ENCODE data around the gene CWC27. TPM values are rescaled to one million over a fixed set of nuclear protein-coding genes. Genes with fewer than 3 reads are reported as not detected.

The CWC27 gene
- total RNA-seq, 1 donor from 2014 or later: 19.2 TPM

GRCh38 chr5:64744914-64745313 lies 23.8 kb upstream of the CWC27 start:
- no peak for DNase-seq (ENCODE audit: extremely low spot score in 2 of 2)
- no peaks in the 10 kb centered on the region for H3K27me3 ChIP-seq
- H3K4me3 ChIP-seq: no peak overlapping the region
- intact Hi-C loops (cut with DNase I): no loop called here
- H3K4me1 ChIP-seq: no peaks in the 10 kb centered on the region
- TF ChIP-seq POLR2AphosphoS5 (IDR thresholded peaks at IDR 0.05; ENCODE audit: insufficient read depth in 1 of 2, low read depth in 1 of 2) (no peak), POLR2A (IDR thresholded peaks at IDR 0.05) (no peak), CTCF (IDR thresholded peaks at IDR 0.05) (no peak)
- H3K9me3 ChIP-seq: no peaks in the 10 kb centered on the region
- no peak overlapping the region for H3K27ac ChIP-seq
- H3K36me3 ChIP-seq: peaks cover 0 to 10% of the 10 kb centered on the region in 2 donors

- Histone ChIP-seq H3K27me3 (no peaks in the 10 kb centered on the region), H3K36me3 (no peaks in the 10 kb centered on the region), H3K4me3 (no peak overlapping the region), H3K4me1 (no peaks in the 10 kb centered on the region), H3K9me3 (no peaks in the 10 kb centered on the region), H3K27ac (no peak overlapping the region)
- intact Hi-C loops (cut with DNase I): no loop called here
- no peak for DNase-seq (ENCODE audit: extremely low spot score in 2 of 2)
- TF ChIP-seq POLR2AphosphoS5 (IDR thresholded peaks at IDR 0.05; ENCODE audit: insufficient read depth in 1 of 2, low read depth in 1 of 2) (no peak), POLR2A (IDR thresholded peaks at IDR 0.05) (no peak), CTCF (IDR thresholded peaks at IDR 0.05) (no peak)
Measured at GRCh38 chr5:64746446-64746845, 22.3 kb upstream of the CWC27 start.

- Histone ChIP-seq H3K4me3 (no peak overlapping the region), H3K27me3 (no peaks in the 10 kb centered on the region), H3K27ac (no peak overlapping the region), H3K36me3 (no peaks in the 10 kb centered on the region), H3K9me3 (no peaks in the 10 kb centered on the region), H3K4me1 (no peaks in the 10 kb centered on the region)
- DNase-seq (ENCODE audit: extremely low spot score in 2 of 2): no peak
- intact Hi-C loops (cut with DNase I): no loop called here
- TF ChIP-seq CTCF (IDR thresholded peaks at IDR 0.05): no peak
- no peak for TF ChIP-seq POLR2AphosphoS5 (IDR thresholded peaks at IDR 0.05; ENCODE audit: insufficient read depth in 1 of 2, low read depth in 1 of 2)
- TF ChIP-seq POLR2A (IDR thresholded peaks at IDR 0.05): no peak
Measured at GRCh38 chr5:64749385-64749784, 19.3 kb upstream of the CWC27 start.

- intact Hi-C loops (cut with DNase I): no loop called here
- peaks cover 6% of the 10 kb centered on the region for H3K4me1 ChIP-seq
- TF ChIP-seq CTCF (IDR thresholded peaks at IDR 0.05) (no peak), POLR2A (IDR thresholded peaks at IDR 0.05) (no peak), POLR2AphosphoS5 (IDR thresholded peaks at IDR 0.05; ENCODE audit: insufficient read depth in 1 of 2, low read depth in 1 of 2) (no peak)
- no peaks in the 10 kb centered on the region for H3K9me3 ChIP-seq
- H3K4me3 ChIP-seq: no peak overlapping the region
- H3K36me3 ChIP-seq: no peaks in the 10 kb centered on the region
- H3K27me3 ChIP-seq: no peaks in the 10 kb centered on the region
- H3K27ac ChIP-seq: no peak overlapping the region
- DNase-seq (ENCODE audit: extremely low spot score in 2 of 2): no peak
Measured at GRCh38 chr5:64754066-64754465, 14.7 kb upstream of the CWC27 start.

GRCh38 chr5:64758901-64759300 lies 9.8 kb upstream of the CWC27 start:
- no peaks in the 10 kb centered on the region for H3K9me3 ChIP-seq
- no peak overlapping the region for H3K27ac ChIP-seq
- no peaks in the 10 kb centered on the region for H3K27me3 ChIP-seq
- H3K4me3 ChIP-seq: no peak overlapping the region
- H3K36me3 ChIP-seq: no peaks in the 10 kb centered on the region
- TF ChIP-seq CTCF (IDR thresholded peaks at IDR 0.05) (no peak), POLR2A (IDR thresholded peaks at IDR 0.05) (no peak), POLR2AphosphoS5 (IDR thresholded peaks at IDR 0.05; ENCODE audit: insufficient read depth in 1 of 2, low read depth in 1 of 2) (no peak)
- intact Hi-C loops (cut with DNase I): no loop called here
- DNase-seq (ENCODE audit: extremely low spot score in 2 of 2): no peak
- peaks cover 7% of the 10 kb centered on the region for H3K4me1 ChIP-seq

Measured in vagina (tissue), 2 donors.